ENCODE data around the gene PLCB2. TPM values are rescaled to one million over a fixed set of nuclear protein-coding genes. Genes with fewer than 3 reads are reported as not detected.

PLCB2 gene
- total RNA-seq, 1 donor from 2014 or later: under 0.01 TPM

GRCh38 chr15:40342416-40343320, 34.9 kb upstream of the PLCB2 start:
- peak; percentile 34 for DNase-seq

- peak; percentile 89 for DNase-seq
Measured at GRCh38 chr15:40340740-40341400, 33.1 kb upstream of the PLCB2 start, which contains the start of gene CCDC9B. TSS of gene CCDC9B (minus strand) at chr15:40340939. CDS start at chr15:40340819, 120 bp downstream.

GRCh38 chr15:40340038-40340739, 32.5 kb upstream of the PLCB2 start:
- DNase-seq: peak; percentile 65

DNA sequence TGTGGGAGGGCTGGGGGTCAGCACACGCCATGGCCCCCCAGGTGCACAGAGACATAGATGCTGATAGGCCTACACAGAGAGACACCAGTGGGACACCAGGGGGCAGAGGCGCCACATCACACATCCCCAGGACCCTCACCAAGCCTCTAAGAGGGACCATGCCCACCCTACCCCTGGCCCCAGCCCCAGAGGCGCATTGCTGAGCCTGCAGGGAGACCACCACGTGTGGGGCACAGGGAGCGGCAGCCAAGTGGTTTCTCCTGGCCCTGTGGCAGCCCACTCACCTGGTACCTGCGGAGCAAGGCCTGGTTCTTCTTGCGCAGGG, 31.8 kb upstream of the PLCB2 start:
- DNase-seq: peak; percentile 26

DNA sequence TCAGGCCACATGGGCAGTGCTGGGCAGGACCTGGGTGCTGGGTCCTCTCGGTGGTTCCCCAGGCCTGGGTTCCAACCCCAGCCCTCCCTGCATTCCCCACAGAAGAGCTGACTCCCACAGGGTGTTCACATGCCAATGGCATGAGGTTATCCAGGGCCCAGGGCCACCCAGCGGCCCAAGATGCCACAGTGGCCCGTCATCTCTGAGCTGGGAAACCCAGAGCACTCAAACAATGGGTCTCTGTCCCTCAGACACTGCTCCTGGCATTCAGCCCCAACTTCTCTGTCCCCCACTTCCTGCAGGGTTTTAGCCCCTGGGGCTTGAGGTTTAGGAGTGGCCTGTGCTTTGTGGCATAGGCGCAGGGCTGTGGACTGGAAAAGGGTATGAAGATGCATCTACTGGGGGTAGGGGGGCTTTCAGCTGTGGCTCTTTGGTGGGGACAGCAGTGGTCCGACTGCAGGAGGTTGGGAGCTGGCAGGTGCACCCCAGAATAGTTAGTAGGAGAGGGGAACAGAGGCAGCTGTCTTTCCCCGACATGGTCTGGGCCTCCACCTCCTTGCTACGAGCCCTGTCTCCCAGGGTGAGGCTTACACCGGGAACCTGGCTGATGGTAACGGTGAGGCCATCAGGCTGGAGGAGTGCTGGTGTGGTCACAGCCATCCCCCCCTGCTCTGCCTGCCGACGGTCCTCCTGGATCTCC, 31.3 kb upstream of the PLCB2 start:
- peak; percentile 56 for DNase-seq

DNA sequence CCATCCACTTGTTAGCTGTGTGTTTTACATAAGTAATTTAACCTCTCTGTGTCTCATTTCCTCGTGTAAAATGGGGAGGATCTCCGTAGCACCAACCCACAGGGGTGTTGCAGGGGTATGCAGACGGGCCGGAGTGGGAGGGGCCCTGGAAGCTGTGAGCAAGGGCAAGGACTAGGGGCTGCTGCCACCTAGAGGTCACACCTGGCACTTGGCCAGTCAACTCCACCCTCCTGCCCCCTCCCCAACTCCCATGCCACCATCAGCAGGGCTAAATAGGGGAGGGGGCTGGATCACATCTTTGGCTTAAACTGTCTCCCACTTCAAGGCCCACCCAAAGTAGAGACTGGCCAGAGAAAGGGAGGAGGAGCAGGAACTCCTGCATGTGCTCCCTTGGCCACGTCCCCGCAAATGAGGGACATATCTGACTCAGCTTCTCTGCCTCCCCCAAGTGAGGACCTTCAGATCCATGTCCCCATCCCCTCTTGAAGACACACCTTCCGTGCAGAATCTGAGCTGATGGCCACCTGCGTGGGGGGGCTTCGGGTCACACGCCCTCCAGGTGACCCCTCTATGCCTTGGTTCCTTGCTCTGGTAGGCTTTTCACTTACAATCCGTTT, 30.4 kb upstream of the PLCB2 start:
- DNase-seq: peak; percentile 88

DNA sequence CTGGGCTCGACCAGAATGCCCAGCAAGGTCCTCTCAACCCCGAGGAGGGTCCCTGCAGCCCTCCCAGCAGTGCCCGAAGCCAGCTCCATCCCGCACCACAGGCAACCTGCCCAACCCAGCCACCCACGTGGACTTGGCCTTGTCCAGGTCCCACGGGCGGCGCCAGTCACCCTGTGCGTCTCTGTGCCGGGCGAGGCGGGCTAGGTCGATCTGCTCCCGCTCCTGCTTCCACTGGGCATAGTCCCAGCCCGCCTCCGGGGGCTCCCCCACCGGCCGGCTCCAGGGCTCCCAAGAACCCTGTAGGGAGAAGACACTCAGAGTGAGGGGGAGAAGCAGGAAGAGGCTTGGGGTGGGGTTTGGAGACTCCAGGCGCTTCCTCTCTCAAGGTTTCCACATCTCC, 29.9 kb upstream of the PLCB2 start:
- DNase-seq: no peak

GRCh38 chr15:40336744-40337122, 29.0 kb upstream of the PLCB2 start:
- DNase-seq: peak; percentile 20

GRCh38 chr15:40335938-40336743, 28.4 kb upstream of the PLCB2 start:
- DNase-seq: no peak

GRCh38 chr15:40334941-40335795, 27.4 kb upstream of the PLCB2 start:
- DNase-seq: no peak

DNA sequence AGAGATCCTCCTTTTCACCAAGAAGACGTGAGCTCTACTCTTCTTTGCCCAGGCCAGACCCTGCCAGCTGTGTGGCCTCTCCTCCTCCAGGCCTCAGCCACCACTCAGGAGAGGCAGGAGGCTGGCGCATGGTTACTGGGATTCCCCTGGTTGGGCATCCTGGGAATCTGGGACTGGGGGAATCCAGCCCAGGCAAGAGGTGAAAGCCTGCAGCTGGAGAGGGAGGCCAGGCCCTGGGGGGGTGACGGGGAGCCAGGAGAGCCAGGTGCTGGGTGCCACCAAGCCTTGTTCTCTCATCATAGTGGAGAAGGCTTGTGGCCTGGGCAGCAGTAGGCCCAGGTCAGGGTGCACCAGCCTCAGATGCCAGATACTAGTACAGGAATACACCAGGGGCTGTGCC, 26.8 kb upstream of the PLCB2 start:
- DNase-seq: no peak

DNA sequence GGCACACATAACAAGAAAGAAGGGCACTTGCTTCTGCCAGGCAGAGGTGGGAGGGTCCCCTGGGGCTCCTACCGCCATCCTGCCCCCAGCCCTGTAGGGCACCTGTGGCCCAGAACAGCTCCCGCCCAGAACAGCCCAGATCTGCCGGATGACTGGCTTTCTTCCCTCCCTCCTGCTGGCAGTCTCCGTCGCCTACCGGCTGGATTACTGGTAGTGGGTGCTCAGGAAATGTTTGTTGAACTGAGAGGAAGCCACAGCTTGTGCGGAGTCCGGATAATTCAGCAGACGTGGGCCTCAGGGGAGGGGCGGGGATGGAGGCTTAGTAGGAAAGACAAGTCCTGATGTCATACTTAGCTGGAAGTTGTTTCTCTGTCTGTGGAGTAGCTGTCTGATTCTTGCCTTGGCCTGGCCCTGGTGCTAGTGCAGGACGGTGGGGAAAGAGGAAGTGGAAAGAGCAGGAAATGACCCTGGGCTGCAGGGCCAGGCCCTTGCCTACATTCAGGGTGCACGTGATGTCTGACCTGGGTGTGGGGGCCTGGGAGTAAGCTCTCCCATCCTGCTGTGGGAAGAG, 26.3 kb upstream of the PLCB2 start:
- DNase-seq: peak; percentile 93

GRCh38 chr15:40332113-40332781, 24.5 kb upstream of the PLCB2 start:
- DNase-seq: no peak

GRCh38 chr15:40331637-40332036, 23.9 kb upstream of the PLCB2 start:
- no peak for DNase-seq

GRCh38 chr15:40331026-40331425, 23.3 kb upstream of the PLCB2 start:
- DNase-seq: no peak

DNA sequence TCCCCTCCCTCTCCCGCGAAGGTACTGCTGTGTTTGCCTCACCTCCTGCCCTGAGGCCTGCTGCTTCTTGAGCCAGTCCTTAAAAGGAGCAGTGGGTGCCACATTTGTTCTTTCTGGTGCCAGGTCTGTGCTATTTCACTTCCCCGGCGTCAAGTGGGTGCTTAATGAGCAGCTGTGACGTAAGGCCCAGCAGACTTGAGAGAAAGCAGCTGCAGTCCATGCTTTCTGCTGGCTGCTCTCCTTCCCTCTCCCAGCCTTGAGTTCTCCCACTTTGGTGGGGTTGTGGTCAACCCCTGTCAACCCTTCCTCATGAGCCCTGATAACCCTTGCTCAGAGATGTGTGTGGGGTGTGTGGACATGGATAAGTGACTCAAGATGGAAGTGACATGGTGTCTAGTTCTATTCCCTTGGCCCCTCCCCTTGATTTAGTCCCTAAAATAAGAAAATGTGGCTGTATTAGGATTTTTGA, 22.7 kb upstream of the PLCB2 start:
- no peak for DNase-seq

DNA sequence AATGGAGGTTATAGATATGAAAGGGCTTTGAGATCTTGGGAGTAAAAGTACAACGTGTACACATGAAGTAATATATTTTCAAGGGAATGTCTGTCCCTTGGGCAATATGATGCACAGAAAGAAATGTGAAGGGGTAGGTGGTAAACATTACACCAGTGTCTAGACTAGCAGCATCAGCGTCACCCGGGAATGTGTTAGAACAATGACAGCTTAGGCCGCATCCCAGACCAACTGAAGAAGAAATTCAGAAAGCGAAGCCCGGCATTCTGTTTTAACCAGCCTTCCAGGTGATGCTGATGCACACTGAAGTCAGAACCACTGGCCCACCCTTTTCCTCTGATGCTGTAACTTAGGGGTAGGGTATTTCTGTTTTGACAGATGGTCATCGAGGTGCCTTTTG, 22.1 kb upstream of the PLCB2 start:
- DNase-seq: no peak

GRCh38 chr15:40328751-40329150, 21.0 kb upstream of the PLCB2 start:
- no peak for DNase-seq

DNA sequence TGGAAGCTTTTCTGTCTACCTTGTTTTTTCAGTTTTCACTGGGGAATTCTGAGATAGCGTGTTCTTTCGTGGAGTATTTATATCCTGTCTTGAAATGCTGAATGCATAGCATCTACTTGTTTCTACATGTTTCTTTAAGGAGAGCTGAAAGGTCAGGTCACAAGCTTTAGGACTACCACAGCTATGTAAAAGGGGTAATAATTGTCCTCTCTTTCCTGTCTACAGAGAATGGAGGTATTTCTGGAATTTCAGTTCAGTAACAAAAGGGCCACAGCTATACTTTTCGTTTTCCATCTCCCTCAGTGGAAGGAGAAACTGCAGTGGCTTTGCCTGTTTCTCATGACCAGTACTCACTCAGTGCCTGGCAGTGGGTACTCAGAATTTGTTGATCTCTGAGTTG, 20.4 kb upstream of the PLCB2 start:
- DNase-seq: peak; percentile 57
